Measurements from ENCODE around the gene IFNLR1. TPM values are rescaled to one million over a fixed set of nuclear protein-coding genes. Genes with fewer than 3 reads are reported as not detected.
A peak's percentile ranks its signal among the peaks of the same experiment; 100 is the strongest.

The IFNLR1 gene
- total RNA-seq, 4 donors from 2014 or later = 2.6 to 37.4 (median 12.7) TPM

DNA sequence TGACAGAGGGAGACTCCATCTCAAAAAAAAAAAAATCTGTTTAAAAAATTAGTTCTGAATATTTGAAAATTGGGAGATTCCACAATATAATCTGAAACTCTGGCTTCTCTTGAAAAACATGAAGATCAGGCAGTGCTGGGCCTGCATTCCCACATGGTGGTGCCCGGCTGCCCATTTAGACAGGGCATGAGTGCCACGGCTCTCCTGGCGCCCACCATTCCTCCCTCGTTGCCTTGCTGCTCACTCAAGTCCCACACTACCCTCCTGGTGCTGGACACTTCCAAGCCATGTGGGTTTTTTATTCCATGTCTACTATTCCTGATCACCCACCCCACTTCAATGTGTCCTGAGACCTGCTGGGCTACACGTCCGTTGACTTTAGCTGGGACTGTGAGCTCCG lies 64.3 kb downstream of the IFNLR1 start:
- WGBS, 2 donors (ENCODE audit: low coverage in 1 of 2) = 93 to 94% methylated on average over 3 to 7 of the region's 7 CpGs
- Histone ChIP-seq H3K9me3 (no peaks in the 10 kb centered on the region), H3K27ac (no peak overlapping the region), H3K4me3 (no peak overlapping the region), H3K4me1 (peaks cover 16 to 34% (median 32%) of the 10 kb centered on the region in 4 donors), H3K27me3 (no peaks in the 10 kb centered on the region), H3K36me3 (no peaks in the 10 kb centered on the region)
- in situ Hi-C loops (cut with MboI; ENCODE audit: low pct_ligation_motif_present in 1 of 4, low pct_unique_long_range_greater_than_20kb in 1 of 4, low sequenced_read_pairs in 3 of 4) = no loop called here
- intact Hi-C loops (cut with DNase I; ENCODE audit: low total_unique reads) = no loop called here
- no peak for TF ChIP-seq POLR2A (IDR thresholded peaks at IDR 0.05)
- TF ChIP-seq, protein P1, sequence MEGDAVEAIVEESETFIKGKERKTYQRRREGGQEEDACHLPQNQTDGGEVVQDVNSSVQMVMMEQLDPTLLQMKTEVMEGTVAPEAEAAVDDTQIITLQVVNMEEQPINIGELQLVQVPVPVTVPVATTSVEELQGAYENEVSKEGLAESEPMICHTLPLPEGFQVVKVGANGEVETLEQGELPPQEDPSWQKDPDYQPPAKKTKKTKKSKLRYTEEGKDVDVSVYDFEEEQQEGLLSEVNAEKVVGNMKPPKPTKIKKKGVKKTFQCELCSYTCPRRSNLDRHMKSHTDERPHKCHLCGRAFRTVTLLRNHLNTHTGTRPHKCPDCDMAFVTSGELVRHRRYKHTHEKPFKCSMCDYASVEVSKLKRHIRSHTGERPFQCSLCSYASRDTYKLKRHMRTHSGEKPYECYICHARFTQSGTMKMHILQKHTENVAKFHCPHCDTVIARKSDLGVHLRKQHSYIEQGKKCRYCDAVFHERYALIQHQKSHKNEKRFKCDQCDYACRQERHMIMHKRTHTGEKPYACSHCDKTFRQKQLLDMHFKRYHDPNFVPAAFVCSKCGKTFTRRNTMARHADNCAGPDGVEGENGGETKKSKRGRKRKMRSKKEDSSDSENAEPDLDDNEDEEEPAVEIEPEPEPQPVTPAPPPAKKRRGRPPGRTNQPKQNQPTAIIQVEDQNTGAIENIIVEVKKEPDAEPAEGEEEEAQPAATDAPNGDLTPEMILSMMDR (IDR thresholded peaks at IDR 0.05) = no peak
- no peak for TF ChIP-seq EP300 (IDR thresholded peaks at IDR 0.05; ENCODE audit: low read depth)
- DNase-seq = no peak

DNA sequence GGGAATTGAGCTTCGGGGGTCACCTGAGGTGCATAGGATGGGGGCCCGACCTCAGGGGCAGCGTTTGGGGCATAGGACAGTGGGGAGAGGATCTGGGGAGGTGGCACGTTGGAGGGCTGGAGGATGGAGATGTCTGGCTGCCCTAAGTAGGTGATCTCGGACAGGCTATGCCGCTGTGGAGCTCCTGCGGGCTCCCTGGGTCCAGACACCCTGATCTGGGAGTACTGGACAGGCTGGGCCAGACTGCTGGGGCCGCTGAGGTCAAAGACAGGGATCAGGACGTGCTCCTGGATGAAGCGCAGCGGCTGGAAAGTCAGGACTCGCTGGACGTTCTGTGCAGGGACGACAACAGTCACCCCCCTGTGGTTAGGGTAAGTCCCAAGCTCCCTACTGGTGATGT lies 65.7 kb downstream of the IFNLR1 start:
- TF ChIP-seq, protein P1 (IDR thresholded peaks at IDR 0.05) = no peak
- TF ChIP-seq POLR2A (IDR thresholded peaks at IDR 0.05) (no peak), EP300 (IDR thresholded peaks at IDR 0.05; ENCODE audit: low read depth) (no peak), POLR2AphosphoS5 (IDR thresholded peaks at IDR 0.05) (no peak)
- Histone ChIP-seq H3K36me3 (no peaks in the 10 kb centered on the region), H3K27me3 (no peaks in the 10 kb centered on the region), H3K4me1 (peaks cover 16 to 39% (median 35%) of the 10 kb centered on the region in 4 donors), H3K27ac (peak overlapping the region in 1 of 4 donors; percentile 77), H3K4me3 (no peak overlapping the region), H3K9me3 (no peaks in the 10 kb centered on the region)
- intact Hi-C loops (cut with DNase I; ENCODE audit: low total_unique reads) (no loop called here), in situ Hi-C loops (cut with MboI; ENCODE audit: low pct_ligation_motif_present in 1 of 4, low pct_unique_long_range_greater_than_20kb in 1 of 4, low sequenced_read_pairs in 3 of 4) (no loop called here)
- 87% methylated on average over 14 of the region's 14 CpGs; no CpG with 5 or more reads in 1 of the 2 donors for WGBS, 2 donors (ENCODE audit: low coverage in 1 of 2)
- DNase-seq = no peak

DNA sequence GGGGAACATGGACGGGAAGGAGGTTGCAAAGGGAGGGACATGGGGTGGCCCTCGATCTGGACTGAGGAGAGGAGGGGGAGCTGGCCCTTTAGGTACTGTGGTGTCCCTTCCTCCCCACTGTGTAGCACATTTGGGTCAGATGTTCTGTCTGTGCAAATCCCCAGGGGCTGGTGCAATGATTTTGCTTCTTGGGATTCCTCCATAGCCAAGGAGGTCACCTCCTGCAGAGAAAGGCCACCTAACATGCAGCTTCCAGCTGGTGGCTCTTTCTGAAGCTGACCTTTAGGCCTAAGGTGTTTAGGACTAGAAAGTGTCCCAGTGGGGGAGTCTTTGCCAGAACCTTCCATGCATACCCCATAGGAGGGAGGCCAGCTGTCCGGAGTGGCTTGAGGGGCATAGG lies 66.1 kb downstream of the IFNLR1 start:
- Histone ChIP-seq H3K27ac (peak overlapping the region; percentile 74 to 80 (median 76)), H3K4me1 (peaks cover 16 to 39% (median 35%) of the 10 kb centered on the region in 4 donors), H3K27me3 (no peaks in the 10 kb centered on the region), H3K36me3 (no peaks in the 10 kb centered on the region), H3K4me3 (no peak overlapping the region), H3K9me3 (no peaks in the 10 kb centered on the region)
- DNase-seq = no peak
- in situ Hi-C loops (cut with MboI; ENCODE audit: low pct_ligation_motif_present in 1 of 4, low pct_unique_long_range_greater_than_20kb in 1 of 4, low sequenced_read_pairs in 3 of 4) (no loop called here), intact Hi-C loops (cut with DNase I; ENCODE audit: low total_unique reads) (no loop called here)
- TF ChIP-seq POLR2AphosphoS5 (IDR thresholded peaks at IDR 0.05) = no peak
- TF ChIP-seq POLR2A (IDR thresholded peaks at IDR 0.05) = no peak
- TF ChIP-seq EP300 (IDR thresholded peaks at IDR 0.05; ENCODE audit: low read depth) = no peak
- TF ChIP-seq, protein P1 (IDR thresholded peaks at IDR 0.05) = no peak
- 89% methylated on average over 2 of the region's 3 CpGs; no CpG with 5 or more reads in 1 of the 2 donors for WGBS, 2 donors (ENCODE audit: low coverage in 1 of 2)

DNA sequence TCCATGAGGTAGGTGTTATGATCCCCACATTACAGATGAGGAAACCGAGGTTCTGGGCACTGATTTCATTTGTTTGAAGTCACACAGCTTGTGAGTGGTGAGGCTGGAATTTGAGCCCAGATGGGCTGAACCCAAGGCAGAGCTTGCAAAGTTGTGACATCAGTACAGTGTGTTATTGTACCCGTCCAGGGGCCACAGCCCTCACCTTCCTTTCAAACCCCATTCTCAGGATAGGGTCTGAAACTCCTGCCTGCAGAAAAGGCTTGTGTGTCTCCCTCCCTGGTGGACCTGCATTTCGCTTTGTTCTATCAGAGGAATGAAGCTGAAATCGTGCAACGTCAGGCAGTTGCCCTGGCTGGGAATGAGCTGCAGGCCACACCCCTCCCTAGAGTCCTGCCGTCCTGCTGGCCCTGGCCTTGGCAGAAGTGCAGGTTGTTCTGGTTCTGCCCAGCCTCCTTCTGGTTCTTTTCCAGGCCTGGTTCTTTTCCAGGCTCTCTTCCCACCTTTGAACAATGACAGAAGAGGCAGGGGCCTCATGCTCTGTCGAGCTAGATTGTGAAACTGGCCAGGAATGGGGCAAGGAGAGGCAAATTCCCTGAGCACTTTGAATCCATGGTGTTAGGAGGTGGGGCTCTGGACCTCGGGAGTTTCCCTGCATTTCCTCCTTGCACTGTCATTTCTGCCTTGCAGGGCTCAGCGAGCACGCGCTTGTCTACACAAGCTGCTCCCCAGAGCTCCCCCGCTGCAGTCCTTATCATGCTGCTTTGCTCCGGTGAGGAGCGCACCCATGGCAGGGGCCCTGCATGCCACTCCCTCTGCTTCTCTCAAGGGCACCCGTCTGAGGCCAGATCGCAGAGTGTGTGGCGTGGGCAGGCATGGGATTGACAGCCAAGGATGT lies 67.0 kb downstream of the IFNLR1 start:
- TF ChIP-seq POLR2A (IDR thresholded peaks at IDR 0.05) = no peak
- no peak for TF ChIP-seq EP300 (IDR thresholded peaks at IDR 0.05; ENCODE audit: low read depth)
- TF ChIP-seq, protein P1 (IDR thresholded peaks at IDR 0.05) = no peak
- peak in 1 of 3 donors; percentile 44 for TF ChIP-seq POLR2AphosphoS5 (IDR thresholded peaks at IDR 0.05)
- intact Hi-C loops (cut with DNase I; ENCODE audit: low total_unique reads) = no loop called here

More for the DNA sequence above, 67.0 kb downstream of the IFNLR1 start:
- in situ Hi-C loops (cut with MboI; ENCODE audit: low pct_ligation_motif_present in 1 of 4, low pct_unique_long_range_greater_than_20kb in 1 of 4, low sequenced_read_pairs in 3 of 4) = no loop called here
- peak; percentile 65 for DNase-seq
- Histone ChIP-seq H3K4me3 (no peak overlapping the region), H3K27me3 (no peaks in the 10 kb centered on the region), H3K36me3 (no peaks in the 10 kb centered on the region), H3K27ac (peak overlapping the region; percentile 74 to 80 (median 76)), H3K9me3 (no peaks in the 10 kb centered on the region), H3K4me1 (peaks cover 16 to 39% (median 35%) of the 10 kb centered on the region in 4 donors)
- 14 to 51% methylated on average over 2 to 17 of the region's 17 CpGs for WGBS, 2 donors (ENCODE audit: low coverage in 1 of 2)

Measured in transverse colon (tissue), 4 donors.